Left colon (tissue), 2 donors: Measurements from ENCODE around the gene ANKRD28. TPM values are rescaled to one million over a fixed set of nuclear protein-coding genes. Genes with fewer than 3 reads are reported as not detected.

Experiments used
- ATAC-seq: fragments of 200-7000 bp; cut with Tn5 transposase; one replicate; pipeline ENCODE4 v1.9.1; 2020; ENCODE audit warnings: mild to moderate bottlenecking, moderate library complexity
- DNase-seq, 2 donors: peaks; one replicate each; pipeline ENCODE4 v3.0.0-alpha.2; 2020
- intact Hi-C, 2 donors: fragments of 100-400 bp; cut with DNase I in 1 of 2; cut with micrococcal nuclease in 1 of 2; formaldehyde crosslinking; loops; one replicate each; pipeline versions ENCODE4 v1.11.2 to v1.14.0; 2022; cut with DNase I, micrococcal nuclease
- total RNA-seq, 2 donors: library from RNA; stranded (reverse); fragmentation: NEBNext Ultra II Directional; extraction: Animal tissue kit (Norgen Biotek cat#: 25700); gene quantifications; one replicate each; pipeline ENCODE4 v1.2.1, GENCODE V29; 2021
- donor health status: DM: no; HTN: no; CAD: no.
- donor health status: DM: yes; HTN: yes; CAD: no.

ANKRD28 gene
- total RNA-seq, 2 donors from 2014 or later = 47.0 to 49.8 TPM

- ATAC-seq = no peak
- no peak for DNase-seq
- intact Hi-C loops = loop anchor here in 1 of 2 donors (2.0 kb wide), 1 partner anchor 178 kb away; no protein-coding TSS in a partner anchor
These were observed 11.0 kb upstream of the ANKRD28 start for GRCh38 chr3:15808679-15809310.

- ATAC-seq (no peak), DNase-seq (no peak)
- intact Hi-C loops = no loop called here
These were observed 8.0 kb upstream of the ANKRD28 start for GRCh38 chr3:15805756-15806266.

GRCh38 chr3:15804553-15805095, 6.8 kb upstream of the ANKRD28 start:
- ATAC-seq = peak; percentile 42
- DNase-seq = no peak
- intact Hi-C loops = no loop called here

GRCh38 chr3:15803921-15804320, 6.1 kb upstream of the ANKRD28 start:
- intact Hi-C loops = no loop called here
- ATAC-seq (no peak), DNase-seq (no peak)

- intact Hi-C loops = no loop called here
- no peak for DNase-seq
- ATAC-seq = no peak
These were observed 3.5 kb upstream of the ANKRD28 start for GRCh38 chr3:15801298-15801697.

- no peak for DNase-seq
- intact Hi-C loops = no loop called here
- no peak for ATAC-seq
These were observed 3.0 kb upstream of the ANKRD28 start for GRCh38 chr3:15800780-15801179.

GRCh38 chr3:15800327-15800726, 2.5 kb upstream of the ANKRD28 start:
- ATAC-seq (no peak), DNase-seq (no peak)
- intact Hi-C loops = no loop called here

GRCh38 chr3:15798533-15799245, 910 bp upstream of the ANKRD28 start:
- DNase-seq (no peak), ATAC-seq (no peak)
- intact Hi-C loops = no loop called here

GRCh38 chr3:15796771-15797641, 773 bp downstream of the ANKRD28 start:
- ATAC-seq (peak; percentile 41), DNase-seq (no peak)
- intact Hi-C loops = no loop called here

GRCh38 chr3:15796331-15796730, 1.4 kb downstream of the ANKRD28 start:
- no peak for ATAC-seq
- DNase-seq = no peak
- intact Hi-C loops = no loop called here

GRCh38 chr3:15795651-15796308, 2.0 kb downstream of the ANKRD28 start:
- intact Hi-C loops = no loop called here
- ATAC-seq (no peak), DNase-seq (no peak)

- intact Hi-C loops = no loop called here
- ATAC-seq (no peak), DNase-seq (no peak)
These were observed 2.7 kb downstream of the ANKRD28 start for GRCh38 chr3:15794842-15795650.

- ATAC-seq = no peak
These were observed 3.4 kb downstream of the ANKRD28 start for GRCh38 chr3:15794303-15794771.

GRCh38 chr3:15791525-15791924, 6.3 kb downstream of the ANKRD28 start:
- DNase-seq (no peak), ATAC-seq (no peak)
- intact Hi-C loops = no loop called here

More at GRCh38 chr3:15794303-15794771, 3.4 kb downstream of the ANKRD28 start:
- no peak for DNase-seq
- intact Hi-C loops = no loop called here

- DNase-seq (no peak), ATAC-seq (no peak)
- intact Hi-C loops = no loop called here
These were observed 9.8 kb downstream of the ANKRD28 start for GRCh38 chr3:15787941-15788340.

GRCh38 chr3:15787526-15787925, 10.3 kb downstream of the ANKRD28 start:
- DNase-seq = no peak
- intact Hi-C loops = no loop called here
- ATAC-seq = no peak

- DNase-seq (no peak), ATAC-seq (no peak)
- intact Hi-C loops = no loop called here
These were observed 14.3 kb downstream of the ANKRD28 start for GRCh38 chr3:15783361-15783969.
